Hypothalamus (tissue), 51 donors: ENCODE results near the gene HIVEP1.

Experiments
- DNase-seq, 51 donors: peaks; one replicate each; lab custom pipeline; 2025; lab: John Stamatoyannopoulos, UW

HIVEP1 gene

DNA sequence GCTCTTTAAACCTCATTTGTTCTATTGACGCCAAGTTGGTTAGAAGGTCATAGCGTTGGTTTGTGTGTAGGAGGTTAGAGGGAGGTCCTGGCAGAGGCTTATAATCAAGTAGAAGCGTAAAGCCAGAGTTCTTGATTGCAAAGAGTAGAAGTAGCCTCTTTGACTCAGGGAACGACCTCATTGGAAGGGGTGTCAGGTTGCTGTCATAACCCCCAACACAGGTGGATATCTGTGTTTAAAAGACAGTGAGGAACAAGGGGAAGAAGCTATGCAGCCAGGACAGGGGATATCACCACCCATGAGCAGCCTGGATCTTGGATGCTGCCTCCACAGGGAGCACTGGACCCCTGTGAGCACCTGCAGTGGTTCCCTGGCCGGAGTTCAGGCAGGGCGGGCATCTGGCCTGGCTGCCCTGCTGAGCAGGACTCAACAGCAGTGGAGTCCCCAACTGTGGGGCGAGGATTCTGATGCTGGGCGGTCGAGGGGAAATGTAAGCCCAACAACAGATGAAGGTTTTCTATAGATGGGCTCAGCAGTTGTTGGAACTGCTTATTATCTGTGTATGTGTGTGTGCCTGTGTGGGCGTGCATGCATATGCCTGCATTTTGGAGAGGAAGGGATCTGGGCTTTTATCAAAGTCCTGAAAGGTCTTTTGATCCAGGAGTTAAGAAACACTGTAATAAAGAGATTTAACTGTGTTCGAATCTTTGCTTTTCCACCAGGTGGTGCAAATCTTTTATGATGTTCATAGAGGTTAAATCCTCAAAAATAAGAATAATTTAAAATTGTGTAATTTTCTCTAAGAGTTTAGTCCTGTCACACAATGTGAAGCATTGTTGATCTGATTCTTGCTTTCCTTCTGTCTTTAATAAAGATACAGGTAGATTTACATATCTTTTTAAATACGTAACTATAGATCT is 27.7 kb downstream of the HIVEP1 start:
- DNase-seq, result no peak

DNA sequence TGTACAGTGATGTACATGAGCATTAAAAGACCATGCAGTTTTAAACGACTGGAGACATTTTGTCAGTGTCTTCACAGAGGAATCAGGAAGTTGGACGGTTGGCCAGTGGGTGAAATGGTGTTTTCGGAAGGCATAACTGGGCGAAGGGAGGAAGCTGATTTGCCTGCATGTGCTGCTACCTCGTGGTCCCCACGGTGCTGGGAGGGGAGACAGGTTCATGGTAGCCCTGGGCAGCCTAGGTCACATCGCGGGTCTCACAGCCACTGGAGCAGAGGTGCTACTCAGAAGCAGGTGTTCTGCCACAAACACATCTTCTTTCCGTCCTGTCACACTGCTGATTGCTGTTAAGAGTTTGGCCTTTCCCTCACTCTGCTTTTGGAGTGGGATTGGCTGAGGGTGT is 35.2 kb downstream of the HIVEP1 start:
- DNase-seq, result no peak

DNA sequence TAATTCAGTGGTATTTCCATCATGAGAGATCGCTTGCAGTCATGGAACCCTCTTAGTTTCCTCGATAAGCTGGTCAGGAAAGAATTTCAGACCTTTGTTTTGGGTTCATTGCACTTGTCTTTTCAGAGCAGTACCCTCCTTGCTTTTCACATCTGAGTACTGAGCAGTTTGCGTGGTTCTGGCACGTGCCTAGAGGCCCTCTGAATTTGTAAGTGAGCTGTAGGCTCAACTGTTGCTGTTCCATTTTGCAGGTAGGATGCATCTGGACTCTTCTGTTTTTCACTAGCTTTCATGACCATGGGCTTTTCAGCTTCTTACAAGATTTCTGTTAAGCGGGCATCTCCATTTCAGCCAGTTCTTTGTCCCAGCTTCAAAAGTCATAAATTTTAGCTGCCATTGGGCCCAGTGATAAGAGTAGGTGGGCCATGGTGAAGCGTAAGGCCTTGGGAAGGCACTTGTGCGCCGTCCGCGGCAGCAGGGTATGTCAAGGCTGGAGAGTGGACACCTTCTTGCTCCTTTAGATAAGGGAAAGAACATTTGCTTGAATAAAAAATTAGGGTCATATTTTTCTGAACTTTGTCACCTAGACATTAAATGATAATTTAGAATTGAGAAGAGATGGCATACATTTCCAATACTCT is 35.8 kb downstream of the HIVEP1 start:
- DNase-seq, result no peak

DNA sequence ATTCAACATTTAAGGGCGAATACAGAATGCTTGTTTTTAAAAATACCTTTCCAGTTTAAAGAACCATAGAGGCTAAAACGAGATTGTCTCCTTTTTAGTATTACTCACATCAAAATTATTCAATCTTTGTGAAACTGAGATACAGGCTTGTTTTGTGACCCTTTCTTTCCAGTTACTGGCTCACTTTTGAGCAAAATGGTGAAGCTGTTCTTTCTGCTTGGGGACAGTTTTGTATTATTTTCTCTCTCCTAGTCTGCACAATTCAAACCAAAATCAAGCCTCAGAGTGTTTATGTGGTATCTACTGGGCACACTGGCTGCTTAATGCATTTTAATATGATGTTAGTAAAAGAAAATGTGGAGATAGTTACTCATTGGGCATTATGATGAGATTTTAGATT is 36.5 kb downstream of the HIVEP1 start:
- DNase-seq, result no peak

DNA sequence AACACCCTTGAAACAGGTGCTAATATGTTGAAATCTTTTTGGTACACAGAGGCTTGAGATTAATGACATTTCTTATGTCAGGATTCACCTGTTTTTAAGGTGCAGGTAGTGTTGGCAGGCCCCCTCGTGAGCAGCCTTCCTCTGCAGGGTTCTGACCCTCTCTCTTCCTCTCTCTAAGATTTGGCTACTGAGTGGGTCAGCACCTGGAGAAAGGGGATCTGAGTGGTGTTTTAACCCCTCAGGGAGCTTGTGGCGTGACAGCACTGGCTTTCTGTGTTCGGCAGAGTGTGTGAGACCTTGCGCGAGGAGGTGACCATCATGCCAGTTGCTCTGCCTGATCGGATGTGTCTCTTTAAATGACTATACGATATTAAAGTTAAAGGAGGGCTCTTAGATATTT is 37.1 kb downstream of the HIVEP1 start:
- DNase-seq, result no peak

DNA sequence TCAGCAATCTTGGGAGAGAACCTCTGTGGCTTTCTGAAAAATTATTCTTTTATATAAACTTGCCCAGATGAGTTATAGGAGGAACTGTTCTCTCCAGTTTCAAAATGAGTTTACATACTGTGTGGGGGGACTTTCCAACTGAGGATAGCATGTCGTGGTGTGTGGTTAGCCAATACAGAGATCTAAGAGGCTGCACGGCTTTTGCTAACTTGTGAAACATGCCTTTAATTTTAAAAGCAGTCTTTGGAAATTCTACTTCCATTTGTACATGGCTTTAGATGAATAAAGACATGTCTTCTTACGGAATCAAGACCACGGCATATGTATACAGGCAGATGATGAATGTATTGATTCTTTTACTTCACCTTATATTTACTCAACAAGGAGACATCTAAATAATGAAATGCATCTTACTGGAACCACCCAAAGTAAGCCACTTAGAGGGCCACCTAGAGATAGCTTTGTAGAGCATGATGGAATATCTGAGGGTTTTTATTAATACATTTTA is 39.8 kb downstream of the HIVEP1 start:
- no peak for DNase-seq

DNA sequence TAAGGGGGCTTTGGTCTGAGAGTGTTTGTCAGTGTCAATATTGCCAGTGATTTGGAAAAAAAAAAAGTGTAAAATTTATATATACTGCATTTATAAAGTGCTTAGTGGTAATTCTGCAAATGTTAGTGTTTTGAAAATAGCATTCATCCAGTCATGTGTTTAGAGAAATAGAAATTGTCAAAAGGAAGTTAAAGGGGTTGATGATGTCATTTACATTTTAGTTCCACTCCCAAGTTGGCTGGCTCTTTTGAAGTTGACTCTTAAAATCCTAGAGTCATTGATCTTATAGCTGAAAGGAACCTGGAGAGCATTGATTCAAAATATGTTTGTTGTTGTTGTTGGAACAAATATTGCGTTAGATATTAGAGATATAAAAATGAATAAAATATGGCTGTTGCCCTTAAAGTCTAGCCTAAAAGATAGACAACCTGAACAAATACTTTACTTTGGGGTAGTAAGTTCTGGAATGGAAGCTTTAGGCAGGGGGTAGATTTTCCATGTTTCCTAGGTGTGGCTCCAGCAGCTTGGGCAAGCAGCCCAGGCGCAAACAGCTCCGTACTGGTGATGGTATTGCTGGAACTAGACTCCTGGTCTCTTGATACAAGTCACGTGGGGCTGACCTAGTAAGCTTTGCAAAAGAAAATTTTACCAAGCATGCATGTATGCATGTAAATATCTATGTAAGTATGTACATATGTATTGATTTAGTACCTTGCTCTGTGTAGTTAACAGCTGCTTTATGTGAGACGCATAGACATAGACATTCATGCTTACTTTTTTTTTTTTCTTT is 46.3 kb downstream of the HIVEP1 start:
- DNase-seq, result no peak

DNA sequence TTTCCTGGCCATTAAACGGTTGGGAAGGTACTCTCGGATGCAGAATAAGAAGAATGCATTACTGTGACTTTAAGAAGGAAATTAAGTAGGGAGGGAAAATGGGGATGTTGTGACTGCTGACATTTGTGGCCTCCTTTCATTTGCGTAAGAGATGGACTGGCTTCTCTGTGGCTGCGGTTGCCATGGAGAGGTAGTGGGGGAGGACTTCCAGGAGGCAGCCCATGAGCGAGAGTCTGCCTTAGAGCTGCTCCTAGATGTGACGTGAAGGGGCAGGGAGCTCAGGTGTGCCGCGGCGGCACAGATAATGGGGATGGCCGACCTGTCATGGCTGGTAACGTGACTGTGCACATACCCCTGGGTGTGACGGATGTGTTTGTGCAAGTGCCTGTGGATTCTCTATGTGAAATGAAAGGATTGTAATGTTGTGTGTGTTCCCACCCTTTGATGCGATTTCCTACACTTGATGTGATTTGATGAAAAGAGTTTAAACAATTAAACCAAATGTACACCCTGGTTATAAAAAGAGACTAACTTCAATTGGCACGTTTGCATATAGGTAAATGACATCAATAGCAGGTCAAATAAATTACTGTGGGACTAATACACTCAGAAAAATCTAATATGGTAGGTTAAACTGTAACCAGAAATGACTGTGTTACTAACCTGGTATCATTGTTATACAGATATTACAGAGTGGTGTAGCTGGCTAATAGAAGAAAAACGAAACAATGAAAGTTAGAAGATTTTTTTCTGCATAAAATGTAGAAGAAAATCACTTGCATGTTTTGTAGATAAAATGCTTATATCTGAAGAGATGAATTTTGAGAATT is 48.9 kb downstream of the HIVEP1 start:
- DNase-seq, result peak in 45 of 51 donors; percentile 8 to 77 (median 48)

DNA sequence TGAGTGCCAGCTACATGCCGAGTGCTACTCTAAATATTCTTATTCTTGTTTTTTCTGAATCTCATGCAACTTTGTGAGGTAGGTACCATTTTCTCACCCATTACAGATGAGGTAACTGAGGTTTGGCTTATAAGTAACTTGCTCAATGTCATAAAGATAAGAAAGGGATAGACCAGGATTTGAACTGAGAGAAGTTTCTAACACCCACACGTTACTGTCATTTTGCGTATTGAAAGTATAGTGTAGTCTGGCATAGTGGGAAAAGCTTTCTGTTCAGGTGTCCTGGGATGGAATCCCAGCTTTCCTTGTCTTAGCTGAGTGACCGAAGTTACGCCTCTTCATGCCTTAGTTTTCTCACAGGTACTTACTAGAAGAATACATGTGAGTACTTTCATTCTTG is 50.5 kb downstream of the HIVEP1 start:
- no peak for DNase-seq

DNA sequence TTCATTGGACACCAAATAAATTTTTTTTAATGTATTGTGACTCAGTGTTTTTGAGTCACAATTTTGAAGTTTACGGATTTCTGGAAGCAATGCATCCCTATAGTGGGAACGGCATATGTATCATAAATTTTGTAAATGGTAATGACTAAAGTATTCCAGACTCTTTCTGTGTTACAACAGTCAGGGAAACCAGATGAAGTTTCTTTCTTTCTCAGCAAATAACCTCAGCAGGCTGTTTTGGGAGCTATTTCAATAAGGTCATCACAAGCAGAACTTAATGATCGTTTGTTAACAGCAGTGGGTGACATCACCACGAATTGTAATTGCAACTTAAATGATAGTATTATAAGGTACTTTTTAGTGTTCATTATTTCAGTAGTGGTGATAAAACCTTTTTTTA is 52.0 kb downstream of the HIVEP1 start:
- DNase-seq, result no peak

DNA sequence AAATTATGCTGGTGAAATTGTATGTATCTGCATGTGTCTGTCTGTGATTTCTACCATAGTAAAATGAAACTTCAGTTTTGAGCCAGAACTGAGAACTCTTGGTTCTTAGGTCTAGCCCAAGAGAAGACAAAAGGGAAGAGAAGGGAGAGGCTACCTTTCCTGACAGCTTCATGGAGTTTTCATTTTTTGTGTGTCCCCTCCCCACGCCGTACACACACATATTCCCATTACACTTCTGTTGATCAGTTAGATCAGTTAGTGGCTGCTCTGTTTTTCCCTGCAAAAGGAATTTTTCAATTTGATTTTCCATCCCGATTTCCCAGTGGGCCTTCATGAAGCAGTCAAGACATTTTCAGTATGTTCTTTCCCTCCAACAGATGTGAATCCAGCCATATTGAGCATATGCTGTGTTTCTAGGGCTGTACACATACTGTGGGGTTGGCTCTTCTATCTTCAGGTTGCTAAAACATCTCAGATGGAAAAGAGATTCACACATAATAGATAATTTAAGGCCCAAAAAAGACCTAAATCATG is 52.5 kb downstream of the HIVEP1 start:
- no peak for DNase-seq

DNA sequence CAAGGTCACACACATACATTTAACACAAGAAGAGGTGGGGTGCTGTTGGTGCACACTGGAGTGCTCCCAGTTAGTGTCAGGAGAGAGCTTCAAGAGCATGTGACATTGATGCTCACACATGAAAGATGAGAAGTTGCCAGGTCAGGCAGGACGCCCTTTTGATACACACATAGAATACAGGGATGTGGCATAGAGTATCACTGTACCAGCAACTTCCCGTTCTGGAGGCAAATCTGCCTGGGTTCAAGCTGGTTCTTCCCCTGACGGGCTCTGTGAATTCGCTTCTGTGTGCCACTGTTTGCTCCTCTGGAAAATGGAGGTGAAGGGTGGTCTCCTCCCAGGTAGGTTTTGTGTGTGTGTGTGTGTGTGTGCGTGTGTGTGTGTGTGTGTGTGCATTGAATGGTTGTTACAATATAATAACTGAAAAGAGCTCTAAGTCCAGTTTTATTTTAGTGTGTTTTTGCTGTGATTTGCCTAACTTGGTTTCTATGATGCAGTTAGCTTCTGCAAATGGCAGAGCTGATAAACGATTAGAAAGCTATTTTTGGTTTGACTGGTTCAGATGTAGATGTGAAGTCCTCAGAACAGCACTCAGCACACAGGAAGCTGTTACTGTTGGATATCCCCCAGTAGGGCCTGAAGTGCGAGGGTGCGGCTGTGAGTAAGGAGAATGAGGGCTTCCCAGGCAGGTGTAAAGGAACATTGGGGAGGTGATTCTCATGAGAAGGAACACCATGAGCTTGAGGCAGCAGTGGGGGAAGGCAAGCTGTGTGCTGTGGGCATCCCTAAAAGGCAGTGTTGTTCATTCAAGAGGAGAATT is 53.4 kb downstream of the HIVEP1 start:
- peak in 1 of 51 donors; percentile 17 for DNase-seq

DNA sequence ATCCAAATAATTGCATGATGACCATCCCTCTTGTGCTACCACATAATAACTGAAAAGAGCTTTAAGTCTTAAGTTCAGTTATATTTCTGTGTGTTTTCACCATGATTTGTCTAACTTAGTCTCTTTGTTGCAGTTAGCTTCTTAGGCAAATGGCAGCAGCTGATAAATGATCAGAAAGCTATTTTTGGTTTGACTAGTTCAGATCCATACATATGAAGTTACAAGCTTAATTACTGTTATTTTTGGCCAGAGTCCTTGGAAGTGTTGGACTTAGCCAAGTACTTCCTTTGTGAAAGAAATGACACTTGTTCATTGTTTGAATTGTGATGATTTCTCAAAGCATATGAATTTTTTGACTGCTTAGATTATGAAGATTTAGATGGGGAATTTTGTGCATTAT is 54.2 kb downstream of the HIVEP1 start:
- DNase-seq, result no peak

DNA sequence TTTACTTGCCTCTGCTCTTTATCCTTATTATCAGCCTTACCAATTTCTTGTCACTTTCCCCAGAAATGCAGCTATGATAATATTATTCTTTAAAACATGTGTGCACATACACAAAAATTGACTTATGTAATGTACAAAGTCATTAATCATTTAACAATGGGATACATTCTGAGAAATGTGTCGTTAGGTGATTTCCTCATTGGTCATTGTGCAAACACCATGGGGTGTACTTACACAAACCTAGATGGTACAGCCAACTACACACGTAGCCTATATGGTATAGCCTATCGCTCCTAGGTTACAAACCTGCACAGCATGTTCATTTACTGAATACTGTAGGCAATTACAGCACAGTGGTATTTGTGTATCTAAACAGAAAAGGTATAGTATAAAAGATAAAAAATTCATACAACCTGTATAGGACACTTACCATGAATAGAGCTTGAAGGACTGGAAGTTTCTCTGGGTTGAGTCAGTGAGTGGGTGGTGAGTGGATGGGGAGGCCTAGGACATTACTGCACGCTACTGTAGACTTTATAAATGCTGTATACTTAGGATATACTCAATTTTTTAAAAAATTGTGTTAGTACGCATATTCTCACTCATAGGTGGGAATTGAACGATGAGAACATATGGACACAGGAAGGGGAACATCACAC is 56.9 kb downstream of the HIVEP1 start:
- DNase-seq, result no peak

DNA sequence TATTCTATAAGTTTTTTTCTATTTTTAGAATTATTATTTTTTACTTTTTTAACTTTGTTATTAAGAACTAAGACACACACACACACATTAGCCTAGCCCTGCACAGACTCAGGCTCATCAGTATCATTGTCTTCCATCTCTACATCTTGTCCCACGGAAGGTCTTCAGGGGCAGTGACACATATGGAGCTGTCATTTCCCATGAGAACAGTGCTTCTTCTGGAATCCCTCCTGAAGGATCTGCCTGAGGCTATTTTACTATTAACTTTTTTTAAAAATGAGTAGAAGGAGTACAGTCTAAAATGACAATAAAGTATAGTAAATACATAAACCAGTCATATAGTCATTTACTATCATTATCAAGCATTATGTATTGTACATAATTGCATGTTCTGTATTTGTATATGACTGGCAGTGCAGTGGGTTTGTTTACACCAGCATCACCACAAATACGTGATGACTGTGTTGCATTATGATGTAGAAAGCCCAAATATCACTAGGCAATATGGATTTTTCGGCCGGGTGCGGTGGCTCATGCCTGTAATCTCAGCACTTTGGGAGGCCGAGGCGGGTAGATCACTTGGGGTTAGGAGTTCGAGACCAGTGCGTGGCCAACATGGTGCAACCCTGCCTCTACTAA is 57.9 kb downstream of the HIVEP1 start:
- DNase-seq, result no peak

DNA sequence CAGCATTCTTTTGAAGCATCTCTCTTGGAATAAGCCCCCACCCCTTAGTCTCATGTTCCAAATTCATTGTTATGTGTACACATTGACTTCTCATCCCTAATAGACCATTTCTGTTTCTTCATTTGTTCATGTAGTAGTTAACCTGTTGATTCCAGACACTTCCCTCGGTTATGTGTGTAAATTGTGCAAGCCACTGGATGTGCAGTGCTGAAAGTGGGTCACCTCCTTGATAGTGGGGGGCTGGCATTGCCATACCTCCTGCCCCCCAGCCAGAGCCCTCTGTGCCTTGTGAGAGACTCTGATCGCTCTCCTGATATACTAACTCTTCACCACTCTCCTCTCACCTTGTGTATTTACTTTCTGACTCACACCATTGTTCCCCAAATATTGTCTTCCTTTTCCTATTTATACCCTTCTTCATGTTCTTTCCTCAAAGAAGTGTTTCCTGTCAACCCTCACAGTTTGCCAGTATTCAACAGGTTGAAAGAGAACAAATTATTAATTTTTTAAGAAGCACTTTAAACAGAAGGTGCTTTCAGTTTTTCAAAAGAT is 59.0 kb downstream of the HIVEP1 start:
- no peak for DNase-seq

DNA sequence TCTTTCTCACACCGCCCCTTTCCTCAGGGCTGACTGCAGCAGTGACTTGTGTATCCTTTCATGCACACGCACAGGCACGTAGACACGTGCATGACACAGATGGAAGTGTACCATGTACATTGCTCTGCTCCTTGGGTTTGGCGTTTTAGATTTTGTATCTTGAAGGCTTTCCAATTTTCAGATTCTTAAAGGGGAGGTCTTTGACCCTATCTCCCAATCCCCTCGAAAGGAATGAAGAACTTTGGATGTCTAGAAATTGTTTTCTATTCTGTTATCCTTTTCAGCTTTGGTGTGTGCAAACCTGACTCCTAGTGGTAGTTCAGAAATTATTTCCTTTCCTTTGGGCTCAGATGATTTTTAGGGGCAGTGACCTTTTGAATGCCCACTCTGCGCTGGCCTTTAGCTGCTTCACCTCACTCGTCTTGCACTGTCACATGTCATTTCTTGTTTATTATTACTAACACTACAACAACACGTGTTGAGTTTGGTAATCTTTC is 63.0 kb downstream of the HIVEP1 start:
- peak in 1 of 51 donors; percentile 26 for DNase-seq
